Kidney (tissue), 14 donors: ENCODE data around the gene EIF2D. TPM values are rescaled to one million over a fixed set of nuclear protein-coding genes. Genes with fewer than 3 reads are reported as not detected.

Source experiments
- DNase-seq, 5 donors: peaks; one replicate each; pipeline ENCODE4 v3.0.0-alpha.2; 2013 to 2020
- FAIRE-seq: peaks from 2 replicates; lab custom pipeline; 2012; peaks lifted over from hg19 to GRCh38; lab: Jason Lieb, UNC
- H3K27ac ChIP-seq, 2 donors: one replicate each; pipeline ENCODE4 v1.7.0; 2013; ENCODE audit warnings: low read depth in 2 of 2, low read length in 2 of 2, inconsistent platforms in 1 of 2
- H3K27me3 ChIP-seq: one replicate; pipeline ENCODE4 v1.7.1; 2013; ENCODE audit warnings: low read length, inconsistent platforms; ENCODE audit not compliant: control insufficient read depth, insufficient read depth
- H3K36me3 ChIP-seq, 3 donors: one replicate each; pipeline versions ENCODE4 v1.7.0 to v1.7.1; 2013; ENCODE audit warnings: low read length in 3 of 3, control low read depth in 1 of 3, inconsistent platforms in 1 of 3; ENCODE audit not compliant: insufficient read depth in 3 of 3, control insufficient read depth in 2 of 3
- H3K4me1 ChIP-seq, 3 donors: one replicate each; pipeline versions ENCODE4 v1.7.0 to v1.7.1; 2013; ENCODE audit warnings: low read length in 3 of 3, inconsistent platforms in 1 of 3, low read depth in 1 of 3; ENCODE audit not compliant: control insufficient read depth in 2 of 3, insufficient read depth in 2 of 3
- H3K4me3 ChIP-seq, 3 donors: one replicate each; pipeline versions ENCODE4 v1.7.0 to v1.8.1; 2013; ENCODE audit warnings: low read length in 3 of 3, control low read depth in 1 of 3, inconsistent platforms in 1 of 3
- H3K9ac ChIP-seq, 3 donors: one replicate each; pipeline versions ENCODE4 v1.7.0 to v1.7.1; 2013; ENCODE audit warnings: low read length in 3 of 3, control low read depth in 1 of 3, inconsistent platforms in 1 of 3
- H3K9me3 ChIP-seq, 3 donors: one replicate each; pipeline versions ENCODE4 v1.7.0 to v1.7.1; 2013; ENCODE audit warnings: low read length in 3 of 3, control low read depth in 1 of 3, inconsistent platforms in 1 of 3; ENCODE audit not compliant: control insufficient read depth in 2 of 3, insufficient read depth in 1 of 3
- intact Hi-C: fragments of 100-400 bp; cut with DNase I; formaldehyde crosslinking; loops from one replicate; pipeline ENCODE4 v1.11.1; 2022
- polyA plus RNA-seq: library from polyadenylated mRNA; stranded (reverse); fragments of 350-450 nt; fragmentation: Illumina TruSeq; extraction: RNeasy Lipid Tissue Mini Kit (QIAGEN cat#74804); gene quantifications from one replicate; pipeline ENCODE4 v1.2.3, GENCODE V29; 2014; ENCODE audit warnings: low read depth, low replicate concordance; ENCODE audit not compliant: insufficient read depth
- total RNA-seq: library from RNA; stranded (reverse); fragmentation: NEBNext Ultra II Directional; extraction: Animal tissue kit (Norgen Biotek cat#: 25700); gene quantifications from one replicate; pipeline ENCODE4 v1.2.1, GENCODE V29; 2021
- TF ChIP-seq, protein P1 (sequence below): IDR thresholded peaks from 3 replicates; pipeline ENCODE4 v1.5.1; 2012; ENCODE audit warnings: mild to moderate bottlenecking, moderate library complexity, borderline replicate concordance; ENCODE audit not compliant: insufficient read depth; ENCODE audit errors: extremely low read depth
- donor health status: control.
- donor health status: control.
- donor health status: control.
- donor health status: control.
- donor health status: control.
- donor health status: DM: yes; HTN: yes; CAD: no.
- donor health status: Normal renal cell carcinoma (clear cell type).

Gene EIF2D
- total and polyA plus RNA-seq, 2 donors from 2014 or later: 44.5 to 45.1 TPM

GRCh38 chr1:206651958-206652890, 40.0 kb upstream of the EIF2D start:
- Histone ChIP-seq H3K4me1 (peaks cover 0 to 4% (median 0%) of the 10 kb centered on the region in 3 donors), H3K36me3 (peaks cover 0 to 13% (median 3%) of the 10 kb centered on the region in 3 donors), H3K27ac (no peak overlapping the region), H3K4me3 (no peak overlapping the region), H3K9ac (no peak overlapping the region), H3K27me3 (no peaks in the 10 kb centered on the region), H3K9me3 (no peaks in the 10 kb centered on the region)
- intact Hi-C loops: no loop called here
- no peak for DNase-seq
- TF ChIP-seq, protein P1, sequence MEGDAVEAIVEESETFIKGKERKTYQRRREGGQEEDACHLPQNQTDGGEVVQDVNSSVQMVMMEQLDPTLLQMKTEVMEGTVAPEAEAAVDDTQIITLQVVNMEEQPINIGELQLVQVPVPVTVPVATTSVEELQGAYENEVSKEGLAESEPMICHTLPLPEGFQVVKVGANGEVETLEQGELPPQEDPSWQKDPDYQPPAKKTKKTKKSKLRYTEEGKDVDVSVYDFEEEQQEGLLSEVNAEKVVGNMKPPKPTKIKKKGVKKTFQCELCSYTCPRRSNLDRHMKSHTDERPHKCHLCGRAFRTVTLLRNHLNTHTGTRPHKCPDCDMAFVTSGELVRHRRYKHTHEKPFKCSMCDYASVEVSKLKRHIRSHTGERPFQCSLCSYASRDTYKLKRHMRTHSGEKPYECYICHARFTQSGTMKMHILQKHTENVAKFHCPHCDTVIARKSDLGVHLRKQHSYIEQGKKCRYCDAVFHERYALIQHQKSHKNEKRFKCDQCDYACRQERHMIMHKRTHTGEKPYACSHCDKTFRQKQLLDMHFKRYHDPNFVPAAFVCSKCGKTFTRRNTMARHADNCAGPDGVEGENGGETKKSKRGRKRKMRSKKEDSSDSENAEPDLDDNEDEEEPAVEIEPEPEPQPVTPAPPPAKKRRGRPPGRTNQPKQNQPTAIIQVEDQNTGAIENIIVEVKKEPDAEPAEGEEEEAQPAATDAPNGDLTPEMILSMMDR: no peak
- no peak for FAIRE-seq

- H3K36me3 ChIP-seq: peaks cover 0 to 14% (median 3%) of the 10 kb centered on the region in 3 donors
These were observed 38.7 kb upstream of the EIF2D start for GRCh38 chr1:206651014-206651413.

DNA sequence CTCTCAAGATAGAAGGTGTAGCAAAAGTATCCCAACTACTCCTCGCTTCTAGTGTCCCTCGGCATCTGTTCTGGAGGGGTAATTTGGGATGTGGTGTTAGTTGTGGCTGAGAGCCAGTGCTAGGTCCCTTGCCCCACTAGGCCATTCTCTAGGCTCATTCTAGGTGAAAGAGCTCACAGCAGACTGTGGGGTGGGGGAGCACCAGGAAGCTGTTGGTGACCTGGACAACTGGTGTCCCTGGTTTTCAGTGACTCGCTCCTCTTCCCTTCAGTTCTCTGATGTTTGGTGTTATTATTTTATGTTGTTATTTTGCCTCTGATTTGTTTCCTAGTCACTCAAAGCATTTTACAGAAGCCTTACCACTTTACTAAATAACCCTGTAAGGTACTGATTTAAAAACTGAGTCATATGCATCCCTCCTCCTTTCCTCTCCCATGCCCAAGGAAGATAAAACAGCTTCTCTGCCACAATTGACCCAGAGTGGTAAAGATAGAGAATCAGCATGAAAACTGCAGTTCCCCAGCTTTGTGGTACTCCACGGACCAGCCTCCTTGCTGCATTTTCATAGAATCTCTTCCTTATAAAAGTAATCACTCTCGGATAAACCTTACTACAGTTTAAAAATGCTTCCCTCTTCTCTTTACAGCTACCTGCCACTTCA, 37.1 kb upstream of the EIF2D start:
- intact Hi-C loops: no loop called here
- H3K4me3 ChIP-seq: no peak overlapping the region

More at GRCh38 chr1:206651014-206651413, 38.7 kb upstream of the EIF2D start:
- FAIRE-seq (no peak), DNase-seq (no peak)
- no peaks in the 10 kb centered on the region for H3K27me3 ChIP-seq
- intact Hi-C loops: no loop called here
- peaks cover 0 to 4% (median 0%) of the 10 kb centered on the region in 3 donors for H3K4me1 ChIP-seq
- no peak overlapping the region for H3K4me3 ChIP-seq
- no peaks in the 10 kb centered on the region for H3K9me3 ChIP-seq
- TF ChIP-seq, protein P1: no peak
- H3K27ac ChIP-seq: no peak overlapping the region
- H3K9ac ChIP-seq: no peak overlapping the region

More for the DNA sequence above, 37.1 kb upstream of the EIF2D start:
- H3K9ac ChIP-seq: no peak overlapping the region
- TF ChIP-seq, protein P1: no peak
- peaks cover 0 to 14% (median 3%) of the 10 kb centered on the region in 3 donors for H3K36me3 ChIP-seq
- no peak overlapping the region for H3K27ac ChIP-seq
- no peaks in the 10 kb centered on the region for H3K27me3 ChIP-seq
- H3K4me1 ChIP-seq: no peaks in the 10 kb centered on the region
- no peaks in the 10 kb centered on the region for H3K9me3 ChIP-seq
- no peak for DNase-seq
- no peak for FAIRE-seq
